ENCODE data around the gene IVD. TPM values are rescaled to one million over a fixed set of nuclear protein-coding genes. Genes with fewer than 3 reads are reported as not detected.

The IVD gene
- total and polyA plus RNA-seq, 2 of the 8 experiments (the other 6 are each of a cell fraction or from before 2014, with no cell fraction given) = 55.2 to 78.8 TPM

- Histone ChIP-seq H3K23ac (ENCODE audit: insufficient read length) (no peak overlapping the region), H3K18ac (ENCODE audit: extremely low read depth, low read length) (no peak overlapping the region), H3K4me3 (ENCODE audit: extremely low read depth in 1 of 4, insufficient read depth in 2 of 4, low read depth in 3 of 4, low read length in 4 of 4) (no peak overlapping the region), H3K4me2 (ENCODE audit: insufficient read depth in 1 of 2, low read depth in 2 of 2, low read length in 2 of 2) (no peak overlapping the region), H4K91ac (replicated peaks; ENCODE audit: insufficient read length, low read length) (no peak overlapping the region), H3K36me3 (ENCODE audit: control insufficient read depth in 2 of 4, insufficient read depth in 4 of 4, low read length in 3 of 4) (no peaks in the 10 kb centered on the region), H3K4me1 (replicated peaks in 1 of 4; ENCODE audit: control insufficient read depth in 3 of 4, insufficient read depth in 4 of 4, low read length in 3 of 4) (peaks cover 4 to 18% (median 9%) of the 10 kb centered on the region in 4 experiments), H3K4ac (replicated peaks; ENCODE audit: insufficient read length, low read depth, low read length) (no peak overlapping the region), H2BK120ac (replicated peaks; ENCODE audit: low read depth, low read length) (no peak overlapping the region), H3K79me2 (ENCODE audit: control insufficient read depth in 1 of 2, insufficient read depth in 2 of 2, low read length in 2 of 2) (no peaks in the 10 kb centered on the region), H3K14ac (ENCODE audit: insufficient read length) (no peak overlapping the region), H3K27me3 (replicated peaks in 1 of 4; ENCODE audit: control insufficient read depth in 3 of 4, extremely low read depth in 1 of 4, insufficient read depth in 3 of 4, low read length in 3 of 4) (peaks cover 0 to 2% (median 0%) of the 10 kb centered on the region in 4 experiments; a peak in 1 of 7 replicates), H3K9me3 (ENCODE audit: insufficient read depth in 2 of 2, low read depth in 1 of 2, low read length in 1 of 2) (no peaks in the 10 kb centered on the region), H2AFZ (ENCODE audit: low read length) (no peak overlapping the region), H4K8ac (ENCODE audit: extremely low read depth, insufficient read depth, low read length) (no peak overlapping the region), H3K79me1 (ENCODE audit: low read depth, low read length) (no peaks in the 10 kb centered on the region), H4K20me1 (replicated peaks in 1 of 2; ENCODE audit: control insufficient read depth in 1 of 2, insufficient read depth in 2 of 2, low read length in 2 of 2) (peaks cover 0 to 4% of the 10 kb centered on the region in 2 experiments), H3K27ac (ENCODE audit: low read depth, low read length) (no peak overlapping the region), H3K9ac (replicated peaks in 1 of 4; ENCODE audit: extremely low read depth in 1 of 4, low read depth in 3 of 4, low read length in 3 of 4) (no peak overlapping the region), H2AK5ac (ENCODE audit: low read depth, low read length) (no peak overlapping the region), H2BK12ac (ENCODE audit: low read depth, low read length) (no peak overlapping the region), H3K56ac (replicated peaks; ENCODE audit: insufficient read length, low read depth, low read length) (no peak overlapping the region), H4K5ac (ENCODE audit: insufficient read length, low read depth, low read length) (no peak overlapping the region), H2BK5ac (ENCODE audit: low read depth, low read length) (no peak overlapping the region), H2BK15ac (ENCODE audit: low read length) (no peak overlapping the region), H3K23me2 (ENCODE audit: low read depth, low read length) (no peaks in the 10 kb centered on the region), H2BK20ac (ENCODE audit: low read length) (no peak overlapping the region)
- DNase-seq (ENCODE audit: low read depth in 1 of 2, low spot score in 2 of 2) (no peak), FAIRE-seq (no peak)
- CTCF ChIA-PET (ENCODE audit: partially characterized antibody) = interaction anchor here (0.6 to 16.2 kb wide), 8 partner anchors 9 to 208 kb away, joined by 3 to 184 read pairs (median 3); partner anchors contain the start of genes CCDC9B and PHGR1
- WGBS, 2 experiments (ENCODE audit: extremely low coverage in 1 of 2, insufficient coverage in 1 of 2, insufficient read length in 1 of 2, insufficient replicate concordance in 2 of 2, low coverage in 1 of 2, low lambda C conversion rate in 2 of 2, missing lambda C conversion rate in 1 of 2) = 92% methylated on average over 5 of the region's 5 CpGs; no CpG with 5 or more reads in 1 of the 2 experiments
- no peak for TF ChIP-seq SIX5 (IDR thresholded peaks at IDR 0.05; ENCODE audit: low read depth, low read length)
- TF ChIP-seq BCL11A (IDR thresholded peaks at IDR 0.05; ENCODE audit: low read depth in 2 of 2, low read length in 2 of 2) = no peak
- no peak for TF ChIP-seq CREB1 (IDR thresholded peaks at IDR 0.05)
- no peak for TF ChIP-seq TEAD4 (IDR thresholded peaks at IDR 0.05; ENCODE audit: low read depth, low read length)
- TF ChIP-seq BACH1 (IDR thresholded peaks at IDR 0.05; ENCODE audit: low read length) = no peak
- TF ChIP-seq BRCA1 (IDR thresholded peaks at IDR 0.05; ENCODE audit: low read depth, low read length) = no peak
- no peak for TF ChIP-seq GTF2F1 (IDR thresholded peaks at IDR 0.05; ENCODE audit: borderline replicate concordance, low read depth, low read length)
- TF ChIP-seq CBX5 (IDR thresholded peaks at IDR 0.05; ENCODE audit: low read depth, low read length) = no peak
- POLR2A ChIA-PET (ENCODE audit: partially characterized antibody) = interaction anchor here (0.7 to 2.8 kb wide), 5 partner anchors 10 to 57 kb away, joined by 3 to 10 read pairs (median 4); partner anchors contain the start of gene KNSTRN
Observed at GRCh38 chr15:40425681-40426080, 20.1 kb downstream of the IVD start.
